SJCRH30 (cell line): ENCODE data around the gene CNKSR3. TPM values are rescaled to one million over a fixed set of nuclear protein-coding genes. Genes with fewer than 3 reads are reported as not detected.

Source experiments
- DNase-seq, 2 experiments: peaks; one replicate each; pipeline ENCODE4 v3.0.0-alpha.2; 2015 to 2020
- H3K27ac ChIP-seq: fragments of 250-450 bp; sonication (Bioruptor Pico); 2 replicates; pipeline ENCODE4 v1.5.1; 2020; ENCODE audit warnings: mild to moderate bottlenecking, moderate library complexity
- H3K27me3 ChIP-seq: fragments of 250-450 bp; sonication (Bioruptor Pico); 2 replicates; pipeline ENCODE4 v1.5.1; 2020; ENCODE audit warnings: mild to moderate bottlenecking, moderate library complexity
- H3K36me3 ChIP-seq: fragments of 250-450 bp; sonication (Bioruptor Pico); 2 replicates; pipeline ENCODE4 v1.5.1; 2020; ENCODE audit warnings: mild to moderate bottlenecking, moderate library complexity
- H3K4me1 ChIP-seq: fragments of 250-450 bp; sonication (Bioruptor Pico); 2 replicates; pipeline ENCODE4 v1.5.1; 2020; ENCODE audit warnings: mild to moderate bottlenecking, moderate library complexity
- H3K4me3 ChIP-seq: fragments of 250-450 bp; sonication (Bioruptor Pico); 2 replicates; pipeline ENCODE4 v1.5.1; 2020; ENCODE audit warnings: mild to moderate bottlenecking, moderate library complexity
- H3K9me3 ChIP-seq: fragments of 250-450 bp; sonication (Bioruptor Pico); replicated peaks from 2 replicates; pipeline ENCODE4 v1.5.1; 2020; ENCODE audit warnings: mild to moderate bottlenecking, moderate library complexity
- total RNA-seq: library from RNA; depleted of rRNA; stranded (reverse); fragments of >200 nt; shearing (Covaris generic); gene quantifications from 2 replicates; pipeline ENCODE4 v1.2.3, GENCODE V29; 2014

Gene CNKSR3
- total RNA-seq, 1 experiment from 2014 or later, result 33.8 TPM

DNA sequence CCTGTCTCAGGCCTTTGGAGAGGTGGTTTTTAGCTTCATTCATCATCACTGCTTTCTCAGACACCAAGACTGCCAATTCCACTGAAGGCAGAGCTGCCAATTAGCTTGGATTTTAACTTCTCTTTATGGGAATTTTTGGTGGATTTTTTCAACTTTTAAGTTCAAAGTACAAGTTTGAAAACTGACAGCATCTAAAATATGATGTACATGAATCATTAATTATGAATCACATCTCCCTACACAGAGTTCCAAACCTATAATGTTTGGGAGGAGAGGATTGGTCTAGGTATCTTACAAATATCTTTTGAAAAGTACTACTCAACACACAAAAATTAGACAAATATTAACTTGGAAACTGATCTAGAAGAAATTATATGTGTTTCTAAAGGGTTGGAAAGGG lies 25.5 kb downstream of the CNKSR3 start:
- no peaks in the 10 kb centered on the region for H3K9me3 ChIP-seq
- no peak overlapping the region for H3K4me3 ChIP-seq
- H3K4me1 ChIP-seq, result peaks cover 49% of the 10 kb centered on the region
- peaks cover 4% of the 10 kb centered on the region for H3K36me3 ChIP-seq
- no peak for DNase-seq
- H3K27me3 ChIP-seq, result no peaks in the 10 kb centered on the region
- H3K27ac ChIP-seq, result no peak overlapping the region

DNA sequence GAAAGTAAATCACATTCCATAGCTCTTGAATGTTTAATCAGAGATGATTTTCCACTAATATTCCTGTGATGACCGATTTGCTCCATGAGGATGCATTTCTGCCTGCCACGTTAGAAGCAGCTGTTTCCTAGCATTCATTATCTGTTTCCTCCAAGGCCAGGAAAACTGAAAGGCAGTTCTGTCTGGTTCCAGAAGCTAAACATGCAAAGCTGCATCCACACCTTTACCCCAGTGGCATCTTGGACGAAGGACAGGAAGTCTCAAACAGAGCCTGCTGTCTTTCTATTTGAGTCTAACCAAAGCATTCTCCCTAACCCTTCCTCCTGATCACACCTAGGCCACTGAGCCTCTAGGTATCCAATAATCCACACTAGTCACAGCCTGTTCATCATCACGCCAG lies 27.6 kb downstream of the CNKSR3 start:
- peak in 1 of 2 experiments; percentile 67 for DNase-seq
- H3K4me1 ChIP-seq, result peaks cover 51% of the 10 kb centered on the region
- H3K4me3 ChIP-seq, result no peak overlapping the region
- peak overlapping the region; percentile 46 for H3K27ac ChIP-seq
- H3K27me3 ChIP-seq, result no peaks in the 10 kb centered on the region
- no peaks in the 10 kb centered on the region for H3K9me3 ChIP-seq
- H3K36me3 ChIP-seq, result no peaks in the 10 kb centered on the region

DNA sequence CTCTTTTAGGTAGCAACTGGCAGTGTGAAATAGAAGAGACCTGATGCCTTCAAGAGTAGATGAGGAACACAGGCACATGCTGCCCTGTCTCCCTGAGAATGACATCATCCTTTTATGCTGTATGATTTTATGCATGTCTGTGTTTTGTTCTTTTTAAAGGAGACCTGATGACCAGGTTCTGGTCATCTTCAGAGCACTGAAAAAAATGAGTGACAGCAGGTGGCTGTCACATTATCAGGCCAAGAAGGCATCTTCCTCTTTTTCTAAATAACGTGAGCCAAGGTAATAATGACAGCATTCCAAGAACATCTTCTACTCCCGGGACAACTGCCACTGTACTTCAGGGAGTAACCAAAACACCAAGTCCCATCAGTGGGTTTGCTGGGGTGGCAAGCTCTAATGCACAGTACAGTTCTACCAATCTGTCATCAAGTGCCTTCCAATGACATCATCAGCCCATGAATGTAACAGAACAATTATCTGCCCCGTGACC lies 28.9 kb downstream of the CNKSR3 start:
- Histone ChIP-seq H3K36me3 (no peaks in the 10 kb centered on the region), H3K27ac (peak overlapping the region; percentile 46), H3K9me3 (no peaks in the 10 kb centered on the region), H3K4me1 (peaks cover 42% of the 10 kb centered on the region), H3K4me3 (no peak overlapping the region), H3K27me3 (no peaks in the 10 kb centered on the region)
- peak; percentile 20 to 54 for DNase-seq

DNA sequence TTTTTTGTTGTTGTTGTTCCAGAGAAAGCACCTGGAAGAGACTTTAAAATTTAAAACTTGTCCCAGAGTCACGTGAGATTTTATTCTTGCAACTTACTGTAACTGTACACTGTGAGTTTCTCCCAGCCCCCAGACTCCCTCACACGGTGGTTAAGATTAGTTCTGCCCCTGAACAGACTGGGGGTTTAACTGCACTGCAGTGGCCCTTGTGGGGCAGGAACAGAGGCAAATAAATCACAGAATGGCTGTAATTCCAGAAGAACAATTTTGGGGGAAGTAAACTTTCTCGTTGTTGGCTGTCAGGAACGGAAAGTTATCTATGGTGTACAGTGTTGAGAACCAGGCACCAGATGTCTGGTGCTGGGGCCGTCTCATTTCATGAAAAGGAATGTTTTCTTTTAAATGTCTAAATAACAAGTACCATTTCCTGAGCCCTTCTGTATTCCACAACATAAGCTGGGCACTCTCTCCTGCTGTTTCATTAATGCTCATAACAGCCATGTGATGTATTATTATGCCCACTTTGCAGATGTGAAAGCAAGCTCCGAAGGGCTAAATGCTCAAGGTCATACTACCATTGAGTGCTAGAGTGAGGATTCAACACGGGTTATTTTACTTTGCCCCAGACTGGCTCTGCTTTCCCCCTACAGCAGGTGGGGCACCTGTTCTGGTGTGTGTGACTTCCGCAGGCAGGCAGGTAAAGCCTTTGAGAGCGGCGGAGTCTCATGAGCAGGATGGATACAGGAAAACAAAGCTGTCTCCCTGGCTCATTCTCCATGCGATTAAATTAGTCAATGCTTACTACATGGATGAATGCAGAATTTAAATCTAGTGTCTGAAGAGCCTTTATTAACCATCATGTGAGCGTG lies 30.5 kb downstream of the CNKSR3 start:
- DNase-seq, result peak; percentile 70 to 80

DNA sequence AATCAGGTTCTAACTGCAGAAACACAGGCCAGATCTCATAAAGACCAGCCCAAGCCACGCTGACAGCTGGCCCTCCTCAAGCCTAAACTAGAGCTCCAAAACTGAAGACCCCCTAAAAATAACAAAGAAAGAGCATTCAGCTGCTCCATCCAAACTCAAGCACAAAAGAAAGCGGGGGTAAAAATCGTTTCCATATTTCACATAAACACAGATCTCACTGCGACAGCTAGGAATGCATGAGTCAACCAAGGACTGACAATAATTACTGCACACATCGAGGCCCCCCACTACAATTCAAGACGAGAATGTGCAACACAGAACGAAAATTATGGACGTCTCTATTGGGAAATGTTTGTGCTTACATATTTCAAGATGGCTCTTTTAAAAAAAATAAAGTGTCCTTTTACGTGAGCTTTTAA lies 31.1 kb downstream of the CNKSR3 start:
- peak overlapping the region; percentile 79 for H3K27ac ChIP-seq
- H3K4me3 ChIP-seq, result peak overlapping the region; percentile 48
- H3K4me1 ChIP-seq, result peaks cover 42% of the 10 kb centered on the region
- no peaks in the 10 kb centered on the region for H3K36me3 ChIP-seq
- no peaks in the 10 kb centered on the region for H3K9me3 ChIP-seq
- no peaks in the 10 kb centered on the region for H3K27me3 ChIP-seq
- peak; percentile 56 to 68 for DNase-seq

More for the DNA sequence above, 30.5 kb downstream of the CNKSR3 start:
- Histone ChIP-seq H3K4me3 (peak overlapping the region; percentile 48), H3K27ac (peak overlapping the region; percentile 79), H3K36me3 (no peaks in the 10 kb centered on the region), H3K9me3 (no peaks in the 10 kb centered on the region), H3K4me1 (peaks cover 42% of the 10 kb centered on the region), H3K27me3 (no peaks in the 10 kb centered on the region)

DNA sequence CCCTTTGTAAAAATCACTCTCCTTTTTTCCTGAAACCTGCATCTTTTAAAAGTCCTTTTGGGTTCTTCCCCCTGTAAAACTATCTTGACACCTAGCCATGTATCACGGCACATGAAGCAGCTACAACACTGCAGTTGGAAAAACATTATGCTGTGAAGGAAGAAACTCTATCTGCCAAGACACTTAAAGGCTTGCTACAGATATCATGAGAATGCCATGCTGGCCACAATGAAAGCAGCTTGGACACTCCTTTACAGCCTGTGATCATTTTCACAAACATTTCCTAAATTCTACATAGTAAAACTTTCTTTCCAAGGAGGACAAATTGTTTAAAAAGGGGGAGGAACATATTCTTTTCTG lies 31.8 kb downstream of the CNKSR3 start:
- no peaks in the 10 kb centered on the region for H3K9me3 ChIP-seq
- H3K27me3 ChIP-seq, result no peaks in the 10 kb centered on the region
- H3K4me3 ChIP-seq, result peak overlapping the region; percentile 48
- H3K4me1 ChIP-seq, result peaks cover 42% of the 10 kb centered on the region
- H3K27ac ChIP-seq, result peak overlapping the region; percentile 79
- no peaks in the 10 kb centered on the region for H3K36me3 ChIP-seq
- peak in 1 of 2 experiments; percentile 29 for DNase-seq

DNA sequence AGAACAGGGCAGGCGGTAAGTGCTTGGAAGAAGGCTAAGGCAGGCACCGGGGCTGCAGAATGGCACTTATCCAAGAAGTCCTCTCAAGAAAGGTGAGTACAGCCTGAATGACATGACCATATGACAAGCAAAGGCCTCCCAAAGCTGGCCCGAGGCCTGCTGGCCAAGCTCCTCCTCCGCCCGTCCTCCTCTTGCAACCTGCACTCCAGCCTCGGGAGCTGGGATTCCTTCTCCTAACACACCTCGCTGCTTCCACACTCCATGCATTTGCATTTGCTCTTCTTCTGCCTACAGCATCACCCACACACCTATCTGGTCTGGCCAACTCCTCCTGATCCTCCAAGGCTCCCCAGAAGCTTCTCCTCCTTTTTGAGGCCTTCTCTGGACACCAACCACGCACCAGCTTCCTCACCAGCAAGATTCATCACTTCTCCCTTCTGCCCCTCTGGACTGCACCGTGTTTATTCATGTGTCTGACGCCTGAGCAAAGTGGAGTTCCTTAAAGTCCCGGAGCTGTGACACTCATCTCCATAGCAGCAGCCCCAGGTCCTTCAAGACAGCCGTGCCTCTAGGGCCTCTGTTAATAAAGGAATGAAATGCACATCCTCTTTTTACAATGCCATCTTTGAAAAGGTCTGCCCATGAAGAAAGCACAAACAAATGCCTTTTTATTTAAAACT lies 32.3 kb downstream of the CNKSR3 start:
- DNase-seq, result no peak
- H3K36me3 ChIP-seq, result no peaks in the 10 kb centered on the region
- no peaks in the 10 kb centered on the region for H3K27me3 ChIP-seq
- H3K4me1 ChIP-seq, result peaks cover 41% of the 10 kb centered on the region
- no peaks in the 10 kb centered on the region for H3K9me3 ChIP-seq
- no peak overlapping the region for H3K4me3 ChIP-seq
- H3K27ac ChIP-seq, result peak overlapping the region; percentile 79

DNA sequence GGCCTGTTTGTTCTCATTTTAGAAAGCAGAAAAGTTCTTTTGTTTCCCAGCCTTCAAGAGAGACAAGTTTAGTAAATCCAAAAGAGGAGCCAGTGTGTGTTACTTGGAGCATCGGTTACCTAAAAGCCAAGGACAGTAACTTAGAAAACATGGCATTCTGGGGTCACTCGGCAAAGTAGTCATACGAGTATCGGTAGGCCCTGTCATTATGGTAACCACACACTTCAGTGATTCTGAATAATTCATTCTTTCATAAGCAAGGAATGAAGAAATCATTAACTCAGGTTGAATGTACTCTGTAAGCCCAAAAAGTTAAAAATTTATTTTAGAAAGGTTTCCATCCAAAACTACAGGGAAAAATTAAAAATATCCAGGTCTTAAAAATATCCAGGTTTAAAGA lies 34.0 kb downstream of the CNKSR3 start:
- Histone ChIP-seq H3K27ac (no peak overlapping the region), H3K9me3 (no peaks in the 10 kb centered on the region), H3K36me3 (no peaks in the 10 kb centered on the region), H3K4me3 (no peak overlapping the region), H3K27me3 (no peaks in the 10 kb centered on the region), H3K4me1 (peaks cover 24% of the 10 kb centered on the region)
- DNase-seq, result no peak

DNA sequence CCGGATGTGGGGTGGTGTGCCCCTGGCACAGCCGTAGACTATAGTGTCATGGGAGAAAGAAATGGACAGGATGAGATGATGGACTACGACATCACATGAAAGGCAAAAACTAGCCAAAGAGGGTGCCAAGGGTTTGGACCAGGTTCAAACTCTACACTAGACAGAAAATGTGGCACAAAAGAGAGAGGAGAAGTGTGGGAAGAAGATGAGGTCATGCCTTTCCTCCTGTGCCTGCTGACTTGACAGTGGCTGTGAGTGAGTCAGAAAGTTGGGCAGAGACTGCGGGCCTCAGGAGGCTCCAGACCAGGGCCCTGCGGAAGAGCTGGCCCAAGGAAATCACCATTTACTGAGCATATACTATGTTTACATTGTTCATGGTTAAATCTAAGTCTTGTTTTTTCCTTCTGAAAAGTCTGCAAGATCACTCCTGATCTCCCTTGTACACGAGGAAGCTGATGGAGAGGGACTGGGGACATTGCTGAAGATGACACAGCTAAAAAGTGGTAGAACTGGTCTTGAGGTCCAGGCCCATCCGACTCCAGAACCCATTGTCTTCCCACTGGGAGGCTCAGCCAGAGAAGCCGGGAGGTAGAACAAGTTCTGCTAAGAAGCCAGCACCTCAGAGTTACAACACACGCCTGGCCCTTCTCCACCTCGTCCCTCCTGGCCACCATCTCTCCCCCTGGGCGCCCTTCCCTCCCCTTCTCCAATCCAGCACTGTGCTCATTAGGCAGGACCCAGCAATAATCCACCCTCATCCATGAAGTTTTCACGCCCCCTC lies 35.6 kb downstream of the CNKSR3 start:
- Histone ChIP-seq H3K9me3 (peaks cover 5% of the 10 kb centered on the region), H3K27ac (no peak overlapping the region), H3K4me1 (peaks cover 11% of the 10 kb centered on the region), H3K36me3 (peaks cover 8% of the 10 kb centered on the region; the same call in 1 of the 2 replicates), H3K4me3 (no peak overlapping the region), H3K27me3 (no peaks in the 10 kb centered on the region)
- DNase-seq, result no peak

DNA sequence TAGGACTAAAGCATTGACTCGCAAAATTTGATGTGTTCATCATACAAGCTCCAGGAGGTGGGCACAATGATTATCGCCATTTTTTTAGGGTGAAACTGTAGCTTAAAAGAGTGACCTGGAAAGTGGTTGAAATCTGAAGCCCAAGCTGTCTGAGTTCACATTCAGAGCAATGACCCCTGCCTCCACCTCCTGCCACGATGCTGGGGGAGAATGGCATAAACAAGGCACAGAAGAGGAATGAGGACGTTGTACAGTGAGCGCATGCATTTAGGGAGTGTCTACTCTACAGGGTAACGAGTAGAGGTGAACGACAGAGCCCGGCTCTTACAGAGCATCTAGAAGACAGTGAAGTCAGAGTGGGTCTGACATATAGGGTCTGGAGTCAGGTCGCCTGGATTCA lies 37.2 kb downstream of the CNKSR3 start:
- Histone ChIP-seq H3K27me3 (no peaks in the 10 kb centered on the region), H3K4me3 (no peak overlapping the region), H3K36me3 (peaks cover 8% of the 10 kb centered on the region; the same call in 1 of the 2 replicates), H3K4me1 (peaks cover 4% of the 10 kb centered on the region), H3K9me3 (peaks cover 5% of the 10 kb centered on the region), H3K27ac (no peak overlapping the region)
- DNase-seq, result no peak

DNA sequence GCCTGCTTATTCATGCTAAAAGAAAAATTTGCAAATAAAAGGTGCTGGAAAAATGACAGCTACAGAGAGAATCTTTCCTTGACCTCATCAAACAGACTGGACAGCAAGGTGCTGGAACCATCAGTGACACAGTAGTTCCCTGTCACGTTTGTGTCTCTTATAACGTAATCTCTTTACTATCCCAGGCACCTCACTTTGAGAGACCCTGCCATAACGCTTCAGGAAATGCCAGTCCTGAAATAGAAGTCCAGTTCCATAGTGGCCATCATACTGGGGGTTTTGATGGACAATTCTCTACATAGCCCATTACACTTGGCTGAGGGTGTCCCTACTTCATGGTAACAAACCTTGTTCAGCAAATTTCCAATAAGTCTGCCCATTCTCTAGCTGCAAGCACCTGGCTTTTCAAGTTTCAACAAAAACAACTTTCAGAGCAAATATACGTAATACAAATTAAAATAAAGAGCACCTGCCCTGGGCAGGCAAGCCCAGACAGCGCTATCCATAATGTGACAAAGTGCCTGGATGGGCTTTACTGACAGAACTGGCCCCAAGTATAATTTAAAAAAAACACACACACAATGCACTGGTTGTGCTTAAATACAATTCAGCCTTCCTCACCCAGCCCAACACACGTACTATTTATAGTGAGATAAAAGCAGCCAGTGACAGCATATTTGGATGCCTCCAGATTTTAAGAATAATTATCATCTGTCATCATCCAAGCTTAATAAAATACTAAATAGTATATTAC lies 38.7 kb downstream of the CNKSR3 start:
- no peak overlapping the region for H3K4me3 ChIP-seq
- H3K27me3 ChIP-seq, result no peaks in the 10 kb centered on the region
- H3K36me3 ChIP-seq, result peaks cover 8% of the 10 kb centered on the region; the same call in 1 of the 2 replicates
- peaks cover 5% of the 10 kb centered on the region for H3K9me3 ChIP-seq
- DNase-seq, result no peak
- no peak overlapping the region for H3K27ac ChIP-seq
- H3K4me1 ChIP-seq, result peaks cover 8% of the 10 kb centered on the region

DNA sequence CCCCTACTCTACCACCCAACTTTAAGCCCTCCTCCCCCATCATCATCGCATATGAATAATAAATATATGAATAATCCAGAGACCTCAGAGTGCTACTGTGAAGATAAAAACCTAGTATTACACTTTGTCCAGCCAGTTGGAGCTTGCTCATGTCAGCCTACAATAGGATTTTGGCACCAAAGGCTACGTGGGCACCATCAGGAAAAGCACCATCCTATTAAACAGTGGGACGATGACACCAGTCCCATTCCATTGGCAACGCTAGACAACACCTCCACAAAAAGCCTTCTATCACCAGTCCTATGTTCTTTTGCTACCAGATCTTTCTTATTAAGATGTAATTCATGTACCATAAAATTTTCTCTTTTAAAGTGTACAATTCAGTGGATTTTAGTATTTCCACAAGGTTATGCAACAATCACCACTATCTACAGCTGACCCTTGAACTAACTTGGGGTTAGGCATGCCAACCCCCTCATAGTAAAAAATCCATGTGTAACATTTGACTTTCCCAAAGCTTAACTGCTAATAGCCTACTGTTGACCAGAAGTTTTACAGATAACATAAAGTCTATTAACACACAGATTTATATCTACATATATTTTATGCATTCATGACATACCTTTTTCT lies 41.1 kb downstream of the CNKSR3 start:
- peaks cover 5% of the 10 kb centered on the region for H3K9me3 ChIP-seq
- H3K36me3 ChIP-seq, result peaks cover 8% of the 10 kb centered on the region
- no peak overlapping the region for H3K27ac ChIP-seq
- H3K27me3 ChIP-seq, result no peaks in the 10 kb centered on the region
- peaks cover 18% of the 10 kb centered on the region for H3K4me1 ChIP-seq
- H3K4me3 ChIP-seq, result no peak overlapping the region
- no peak for DNase-seq

DNA sequence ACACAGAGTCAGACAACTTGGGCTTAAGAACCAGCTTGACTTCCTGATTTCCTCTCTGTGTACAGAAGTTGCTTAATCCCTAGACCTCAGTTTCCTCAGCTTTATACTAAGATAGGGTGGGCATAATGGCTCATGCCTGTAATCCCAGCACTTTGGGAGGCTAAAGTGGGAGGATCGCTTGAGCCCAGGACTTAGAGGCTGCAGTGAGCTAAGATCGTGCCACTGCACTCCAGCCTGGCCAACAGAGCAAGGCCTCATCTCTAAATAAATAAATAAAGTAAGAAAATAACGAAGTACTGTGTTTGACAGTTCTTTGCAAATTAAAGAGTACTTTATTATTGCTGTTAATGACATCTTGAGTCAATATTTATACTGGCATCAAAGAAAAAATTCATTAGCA lies 41.7 kb downstream of the CNKSR3 start:
- peaks cover 18% of the 10 kb centered on the region for H3K4me1 ChIP-seq
- peaks cover 8% of the 10 kb centered on the region for H3K36me3 ChIP-seq
- H3K4me3 ChIP-seq, result no peak overlapping the region
- DNase-seq, result no peak
- no peaks in the 10 kb centered on the region for H3K27me3 ChIP-seq
- H3K27ac ChIP-seq, result no peak overlapping the region
- peaks cover 5% of the 10 kb centered on the region for H3K9me3 ChIP-seq
